Ectodermal cell (in vitro differentiated cells): Measurements from ENCODE around the gene NRDC.

Source experiments
- H3K27ac ChIP-seq: 2 replicates; pipeline ENCODE4 v1.7.0; 2013; ENCODE audit warnings: mild to moderate bottlenecking, low read depth, low read length; ENCODE audit not compliant: insufficient read depth, poor library complexity, severe bottlenecking
- H3K27me3 ChIP-seq: 2 replicates; pipeline ENCODE4 v1.7.0; 2013; ENCODE audit warnings: mild to moderate bottlenecking, low read length; ENCODE audit not compliant: insufficient read depth, control insufficient read depth, poor library complexity, severe bottlenecking
- H3K36me3 ChIP-seq: one replicate; pipeline ENCODE4 v1.7.0; 2013; ENCODE audit warnings: low read length; ENCODE audit not compliant: control insufficient read depth, insufficient read depth
- H3K4me1 ChIP-seq: one replicate; pipeline ENCODE4 v1.7.0; 2013; ENCODE audit warnings: low read length; ENCODE audit not compliant: control insufficient read depth, insufficient read depth
- H3K4me3 ChIP-seq: 2 replicates; pipeline ENCODE4 v1.7.0; 2013; ENCODE audit warnings: low read depth, low read length, control low read depth; ENCODE audit not compliant: insufficient read depth
- H3K9me3 ChIP-seq: 2 replicates; pipeline ENCODE4 v1.7.0; 2013; ENCODE audit warnings: mild to moderate bottlenecking, low read length, moderate library complexity; ENCODE audit not compliant: control insufficient read depth
- WGBS, 2 experiments: methylation state at CpG; one replicate each; pipeline ENCODE4 v1.1.7; 2013; ENCODE audit warnings: missing lambda C conversion rate in 2 of 2; 5-methylcytosine and 5-hydroxymethylcytosine counted together

Gene NRDC

GRCh38 chr1:51863384-51863783, 15.1 kb downstream of the NRDC start:
- H3K4me3 ChIP-seq: no peak overlapping the region
- no peaks in the 10 kb centered on the region for H3K36me3 ChIP-seq
- no peaks in the 10 kb centered on the region for H3K4me1 ChIP-seq
- WGBS, 2 experiments: 87 to 98% methylated on average over 2 of the region's 2 CpGs
- H3K27me3 ChIP-seq: no peaks in the 10 kb centered on the region
- H3K27ac ChIP-seq: no peak overlapping the region
- H3K9me3 ChIP-seq: no peaks in the 10 kb centered on the region

- H3K36me3 ChIP-seq: no peaks in the 10 kb centered on the region
- H3K4me3 ChIP-seq: no peak overlapping the region
- H3K9me3 ChIP-seq: no peaks in the 10 kb centered on the region
- H3K27me3 ChIP-seq: no peaks in the 10 kb centered on the region
- H3K27ac ChIP-seq: no peak overlapping the region
- WGBS, 2 experiments: 95 to 97% methylated on average over 5 of the region's 5 CpGs
- H3K4me1 ChIP-seq: no peaks in the 10 kb centered on the region
These were observed 16.9 kb downstream of the NRDC start for GRCh38 chr1:51861669-51862068.

- H3K9me3 ChIP-seq: no peaks in the 10 kb centered on the region
- no peak overlapping the region for H3K27ac ChIP-seq
- H3K4me3 ChIP-seq: no peak overlapping the region
- no peaks in the 10 kb centered on the region for H3K36me3 ChIP-seq
- H3K27me3 ChIP-seq: no peaks in the 10 kb centered on the region
- H3K4me1 ChIP-seq: no peaks in the 10 kb centered on the region
- 86% methylated on average over 2 of the region's 2 CpGs for WGBS, 2 experiments
These were observed 18.8 kb downstream of the NRDC start for GRCh38 chr1:51859735-51860134.

GRCh38 chr1:51859333-51859732, 19.2 kb downstream of the NRDC start:
- no peak overlapping the region for H3K4me3 ChIP-seq
- H3K4me1 ChIP-seq: no peaks in the 10 kb centered on the region
- no peaks in the 10 kb centered on the region for H3K9me3 ChIP-seq
- no peaks in the 10 kb centered on the region for H3K36me3 ChIP-seq
- WGBS, 2 experiments: 80 to 94% methylated on average over 2 of the region's 2 CpGs
- no peak overlapping the region for H3K27ac ChIP-seq
- H3K27me3 ChIP-seq: no peaks in the 10 kb centered on the region

- Histone ChIP-seq H3K27ac (no peak overlapping the region), H3K27me3 (no peaks in the 10 kb centered on the region), H3K36me3 (no peaks in the 10 kb centered on the region), H3K9me3 (no peaks in the 10 kb centered on the region), H3K4me1 (no peaks in the 10 kb centered on the region), H3K4me3 (no peak overlapping the region)
- 71% methylated on average over 1 of the region's 1 CpG; no CpG with 5 or more reads in 1 of the 2 experiments for WGBS, 2 experiments
These were observed 19.6 kb downstream of the NRDC start for GRCh38 chr1:51858892-51859291.

GRCh38 chr1:51856745-51857144, 21.8 kb downstream of the NRDC start:
- H3K27ac ChIP-seq: no peak overlapping the region
- no peaks in the 10 kb centered on the region for H3K9me3 ChIP-seq
- H3K36me3 ChIP-seq: no peaks in the 10 kb centered on the region
- H3K4me3 ChIP-seq: no peak overlapping the region
- H3K4me1 ChIP-seq: no peaks in the 10 kb centered on the region
- no peaks in the 10 kb centered on the region for H3K27me3 ChIP-seq

GRCh38 chr1:51855624-51856023, 22.9 kb downstream of the NRDC start:
- H3K27me3 ChIP-seq: no peaks in the 10 kb centered on the region
- 95 to 98% methylated on average over 2 to 3 of the region's 3 CpGs for WGBS, 2 experiments
- no peaks in the 10 kb centered on the region for H3K36me3 ChIP-seq
- H3K4me1 ChIP-seq: no peaks in the 10 kb centered on the region
- H3K27ac ChIP-seq: no peak overlapping the region
- H3K4me3 ChIP-seq: no peak overlapping the region
- H3K9me3 ChIP-seq: no peaks in the 10 kb centered on the region

GRCh38 chr1:51853360-51853759, 25.2 kb downstream of the NRDC start:
- Histone ChIP-seq H3K9me3 (no peaks in the 10 kb centered on the region), H3K4me3 (no peak overlapping the region), H3K27me3 (no peaks in the 10 kb centered on the region), H3K36me3 (no peaks in the 10 kb centered on the region), H3K27ac (no peak overlapping the region), H3K4me1 (no peaks in the 10 kb centered on the region)
- WGBS, 2 experiments: 94 to 97% methylated on average over 2 of the region's 2 CpGs

GRCh38 chr1:51851882-51852396, 26.6 kb downstream of the NRDC start:
- no peaks in the 10 kb centered on the region for H3K36me3 ChIP-seq
- WGBS, 2 experiments: 94 to 96% methylated on average over 5 of the region's 5 CpGs

GRCh38 chr1:51850420-51851223, 27.9 kb downstream of the NRDC start:
- Histone ChIP-seq H3K27ac (no peak overlapping the region), H3K4me3 (no peak overlapping the region), H3K27me3 (no peaks in the 10 kb centered on the region), H3K36me3 (no peaks in the 10 kb centered on the region), H3K9me3 (no peaks in the 10 kb centered on the region), H3K4me1 (no peaks in the 10 kb centered on the region)
- WGBS, 2 experiments: 90 to 95% methylated on average over 7 to 8 of the region's 8 CpGs

More at GRCh38 chr1:51851882-51852396, 26.6 kb downstream of the NRDC start:
- no peaks in the 10 kb centered on the region for H3K27me3 ChIP-seq
- H3K9me3 ChIP-seq: no peaks in the 10 kb centered on the region
- no peak overlapping the region for H3K4me3 ChIP-seq
- H3K4me1 ChIP-seq: no peaks in the 10 kb centered on the region
- H3K27ac ChIP-seq: no peak overlapping the region
